ENCODE data around the gene LRP6. TPM values are rescaled to one million over a fixed set of nuclear protein-coding genes. Genes with fewer than 3 reads are reported as not detected.

The LRP6 gene
- total RNA-seq, 2 donors from 2014 or later, result 26.2 to 37.9 TPM

- Histone ChIP-seq H3K4me3 (no peak overlapping the region), H3K9ac (ENCODE audit: low read depth in 2 of 2, low read length in 2 of 2) (no peak overlapping the region), H3K9me3 (no peaks in the 10 kb centered on the region), H3K27me3 (no peaks in the 10 kb centered on the region), H3K36me3 (no peaks in the 10 kb centered on the region), H3K4me1 (no peaks in the 10 kb centered on the region), H3K27ac (no peak overlapping the region)
- TF ChIP-seq, protein P1, sequence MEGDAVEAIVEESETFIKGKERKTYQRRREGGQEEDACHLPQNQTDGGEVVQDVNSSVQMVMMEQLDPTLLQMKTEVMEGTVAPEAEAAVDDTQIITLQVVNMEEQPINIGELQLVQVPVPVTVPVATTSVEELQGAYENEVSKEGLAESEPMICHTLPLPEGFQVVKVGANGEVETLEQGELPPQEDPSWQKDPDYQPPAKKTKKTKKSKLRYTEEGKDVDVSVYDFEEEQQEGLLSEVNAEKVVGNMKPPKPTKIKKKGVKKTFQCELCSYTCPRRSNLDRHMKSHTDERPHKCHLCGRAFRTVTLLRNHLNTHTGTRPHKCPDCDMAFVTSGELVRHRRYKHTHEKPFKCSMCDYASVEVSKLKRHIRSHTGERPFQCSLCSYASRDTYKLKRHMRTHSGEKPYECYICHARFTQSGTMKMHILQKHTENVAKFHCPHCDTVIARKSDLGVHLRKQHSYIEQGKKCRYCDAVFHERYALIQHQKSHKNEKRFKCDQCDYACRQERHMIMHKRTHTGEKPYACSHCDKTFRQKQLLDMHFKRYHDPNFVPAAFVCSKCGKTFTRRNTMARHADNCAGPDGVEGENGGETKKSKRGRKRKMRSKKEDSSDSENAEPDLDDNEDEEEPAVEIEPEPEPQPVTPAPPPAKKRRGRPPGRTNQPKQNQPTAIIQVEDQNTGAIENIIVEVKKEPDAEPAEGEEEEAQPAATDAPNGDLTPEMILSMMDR (IDR thresholded peaks at IDR 0.05), result no peak
- DNase-seq, result no peak
- intact Hi-C loops (cut with DNase I), result no loop called here
Observed at GRCh38 chr12:12191008-12191407, 75.8 kb downstream of the LRP6 start.

GRCh38 chr12:12190087-12190809, 76.6 kb downstream of the LRP6 start:
- no peak overlapping the region for H3K4me3 ChIP-seq
- H3K9ac ChIP-seq (ENCODE audit: low read depth in 2 of 2, low read length in 2 of 2), result no peak overlapping the region
- H3K4me1 ChIP-seq, result no peaks in the 10 kb centered on the region
- no peak for DNase-seq
- H3K9me3 ChIP-seq, result no peaks in the 10 kb centered on the region
- no peak overlapping the region for H3K27ac ChIP-seq
- intact Hi-C loops (cut with DNase I), result no loop called here
- TF ChIP-seq, protein P1 (IDR thresholded peaks at IDR 0.05), result no peak
- H3K36me3 ChIP-seq, result no peaks in the 10 kb centered on the region
- H3K27me3 ChIP-seq, result no peaks in the 10 kb centered on the region

GRCh38 chr12:12185414-12185813, 81.4 kb downstream of the LRP6 start:
- Histone ChIP-seq H3K4me1 (no peaks in the 10 kb centered on the region), H3K27ac (no peak overlapping the region), H3K27me3 (no peaks in the 10 kb centered on the region), H3K9me3 (no peaks in the 10 kb centered on the region), H3K4me3 (no peak overlapping the region), H3K9ac (ENCODE audit: low read depth in 2 of 2, low read length in 2 of 2) (no peak overlapping the region), H3K36me3 (no peaks in the 10 kb centered on the region)
- no peak for DNase-seq
- TF ChIP-seq, protein P1 (IDR thresholded peaks at IDR 0.05), result no peak
- intact Hi-C loops (cut with DNase I), result no loop called here

- no peak for DNase-seq
- Histone ChIP-seq H3K4me3 (no peak overlapping the region), H3K4me1 (no peaks in the 10 kb centered on the region), H3K9ac (ENCODE audit: low read depth in 2 of 2, low read length in 2 of 2) (no peak overlapping the region), H3K27ac (no peak overlapping the region), H3K36me3 (no peaks in the 10 kb centered on the region), H3K27me3 (no peaks in the 10 kb centered on the region), H3K9me3 (no peaks in the 10 kb centered on the region)
- TF ChIP-seq, protein P1 (IDR thresholded peaks at IDR 0.05), result no peak
- intact Hi-C loops (cut with DNase I), result no loop called here
Observed at GRCh38 chr12:12182703-12183365, 84.0 kb downstream of the LRP6 start.

DNA sequence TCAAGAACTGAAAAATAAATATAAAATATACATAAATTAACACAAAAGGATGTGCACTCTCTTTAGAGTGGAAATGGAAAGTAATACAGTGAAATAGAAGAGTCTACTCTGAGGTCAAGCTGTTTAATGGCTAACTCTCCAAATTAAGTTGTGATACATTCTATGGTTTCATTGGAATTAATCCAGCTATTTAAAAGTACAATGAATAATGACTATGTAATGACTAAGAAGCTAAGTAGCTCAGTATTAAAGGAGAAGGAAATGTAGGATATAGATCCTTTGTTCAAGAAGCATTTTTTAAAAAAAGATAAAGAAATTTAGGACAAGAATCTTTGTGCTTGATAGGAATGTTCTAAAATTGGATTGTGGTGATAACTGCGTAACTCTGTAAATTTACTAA, 85.3 kb downstream of the LRP6 start:
- Histone ChIP-seq H3K27me3 (no peaks in the 10 kb centered on the region), H3K4me3 (no peak overlapping the region), H3K4me1 (no peaks in the 10 kb centered on the region), H3K9me3 (no peaks in the 10 kb centered on the region), H3K36me3 (no peaks in the 10 kb centered on the region), H3K27ac (no peak overlapping the region), H3K9ac (ENCODE audit: low read depth in 2 of 2, low read length in 2 of 2) (no peak overlapping the region)
- TF ChIP-seq, protein P1 (IDR thresholded peaks at IDR 0.05), result no peak
- intact Hi-C loops (cut with DNase I), result no loop called here
- DNase-seq, result no peak

All from colonic mucosa (tissue), 4 donors.